Measurements from ENCODE around the gene TRAPPC12. TPM values are rescaled to one million over a fixed set of nuclear protein-coding genes. Genes with fewer than 3 reads are reported as not detected.

The TRAPPC12 gene
- total RNA-seq, 1 donor = 62.7 TPM

DNA sequence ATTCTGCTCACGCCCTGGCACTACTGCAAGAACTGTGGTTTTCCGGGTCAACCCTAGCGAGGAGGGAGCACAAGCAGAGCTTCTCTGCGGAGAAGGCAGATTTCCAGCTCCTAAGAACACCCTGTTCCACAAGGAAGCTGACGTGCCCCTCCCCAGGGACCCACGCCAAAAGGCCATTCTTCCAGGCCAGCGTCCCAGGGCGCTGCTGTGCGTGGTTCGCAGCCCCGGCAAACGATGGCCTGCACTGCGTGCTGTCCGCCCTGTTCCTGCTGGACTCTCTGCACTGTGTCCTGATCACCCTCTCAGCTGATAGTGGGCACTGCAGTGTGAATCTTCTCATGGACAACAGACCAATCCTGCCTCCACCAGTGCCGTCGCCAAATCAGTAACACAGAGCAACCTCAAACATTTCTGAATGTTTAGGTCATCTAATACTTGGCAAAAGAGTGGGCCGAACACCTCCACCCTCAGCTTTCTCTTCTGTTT lies 90.7 kb downstream of the TRAPPC12 start:
- TF ChIP-seq, protein P1, sequence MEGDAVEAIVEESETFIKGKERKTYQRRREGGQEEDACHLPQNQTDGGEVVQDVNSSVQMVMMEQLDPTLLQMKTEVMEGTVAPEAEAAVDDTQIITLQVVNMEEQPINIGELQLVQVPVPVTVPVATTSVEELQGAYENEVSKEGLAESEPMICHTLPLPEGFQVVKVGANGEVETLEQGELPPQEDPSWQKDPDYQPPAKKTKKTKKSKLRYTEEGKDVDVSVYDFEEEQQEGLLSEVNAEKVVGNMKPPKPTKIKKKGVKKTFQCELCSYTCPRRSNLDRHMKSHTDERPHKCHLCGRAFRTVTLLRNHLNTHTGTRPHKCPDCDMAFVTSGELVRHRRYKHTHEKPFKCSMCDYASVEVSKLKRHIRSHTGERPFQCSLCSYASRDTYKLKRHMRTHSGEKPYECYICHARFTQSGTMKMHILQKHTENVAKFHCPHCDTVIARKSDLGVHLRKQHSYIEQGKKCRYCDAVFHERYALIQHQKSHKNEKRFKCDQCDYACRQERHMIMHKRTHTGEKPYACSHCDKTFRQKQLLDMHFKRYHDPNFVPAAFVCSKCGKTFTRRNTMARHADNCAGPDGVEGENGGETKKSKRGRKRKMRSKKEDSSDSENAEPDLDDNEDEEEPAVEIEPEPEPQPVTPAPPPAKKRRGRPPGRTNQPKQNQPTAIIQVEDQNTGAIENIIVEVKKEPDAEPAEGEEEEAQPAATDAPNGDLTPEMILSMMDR (IDR thresholded peaks at IDR 0.05; ENCODE audit: insufficient read depth, low read length) = no peak
- peak; percentile 92 for DNase-seq (ENCODE audit: low read depth)
- H3K4me3 ChIP-seq (ENCODE audit: low read depth, low read length) = no peak overlapping the region

DNA sequence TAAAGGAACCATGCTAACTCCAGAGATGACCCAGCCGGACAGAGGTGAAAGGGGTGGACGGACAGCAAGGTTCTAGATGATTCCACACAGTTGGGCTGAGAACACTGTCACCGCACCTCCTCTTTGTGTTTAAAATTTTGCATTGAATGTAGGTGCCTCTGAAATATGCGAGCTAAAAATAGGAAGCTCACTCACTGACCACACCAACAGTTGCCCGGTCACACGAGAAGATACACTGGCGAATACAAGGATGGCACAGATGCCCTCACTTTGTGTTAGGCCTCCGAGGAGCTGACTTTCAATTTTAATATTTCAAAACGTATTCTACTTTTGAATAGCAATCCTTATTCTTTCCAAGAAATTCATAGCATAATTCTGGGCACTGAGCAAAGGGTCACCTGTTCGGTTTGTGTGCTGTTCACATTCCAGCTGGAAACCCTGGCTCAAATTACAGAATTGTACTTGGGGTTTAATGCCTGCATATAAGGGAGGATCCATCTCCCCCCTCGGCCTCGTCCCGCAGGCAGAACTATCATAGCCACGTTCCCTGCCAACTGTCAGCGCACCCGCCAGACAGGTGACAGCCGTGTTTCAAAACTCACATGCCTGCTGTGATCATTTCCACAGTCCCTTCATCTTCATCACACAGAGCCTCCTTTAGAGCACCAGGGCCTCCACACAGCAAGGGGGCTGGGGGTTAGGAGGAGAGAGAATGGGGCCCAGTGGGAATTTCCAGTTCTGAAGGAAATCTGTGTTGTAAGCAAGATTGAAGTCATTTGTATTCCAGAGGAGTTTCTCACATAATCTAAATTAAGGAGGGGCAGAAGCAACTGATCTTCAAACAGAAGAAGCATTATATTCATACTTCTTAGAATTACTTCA lies 91.6 kb downstream of the TRAPPC12 start:
- TF ChIP-seq, protein P1 (IDR thresholded peaks at IDR 0.05; ENCODE audit: insufficient read depth, low read length) = no peak
- no peak overlapping the region for H3K4me3 ChIP-seq (ENCODE audit: low read depth, low read length)
- DNase-seq (ENCODE audit: low read depth) = peak; percentile 10

DNA sequence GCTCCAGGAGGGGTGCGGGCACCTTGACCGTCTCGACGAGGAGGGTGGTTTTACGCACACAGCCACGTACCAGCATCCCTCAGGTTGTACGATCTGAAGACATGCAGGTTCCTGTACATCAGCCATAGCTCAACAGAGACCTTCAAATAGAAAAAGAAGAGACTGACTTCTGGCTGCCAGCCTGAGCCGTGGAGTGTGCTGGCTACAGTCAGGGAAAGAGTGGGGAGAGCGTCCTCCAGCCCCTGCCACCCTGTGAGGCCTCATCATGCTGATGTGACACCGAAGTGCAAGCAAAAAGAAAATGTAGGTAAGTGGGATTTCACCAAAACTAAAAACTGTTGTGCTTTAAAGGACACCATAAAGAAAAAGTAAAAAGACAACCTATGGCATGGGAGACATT lies 92.8 kb downstream of the TRAPPC12 start:
- DNase-seq (ENCODE audit: low read depth) = no peak
- TF ChIP-seq, protein P1 (IDR thresholded peaks at IDR 0.05; ENCODE audit: insufficient read depth, low read length) = no peak
- no peak overlapping the region for H3K4me3 ChIP-seq (ENCODE audit: low read depth, low read length)

DNA sequence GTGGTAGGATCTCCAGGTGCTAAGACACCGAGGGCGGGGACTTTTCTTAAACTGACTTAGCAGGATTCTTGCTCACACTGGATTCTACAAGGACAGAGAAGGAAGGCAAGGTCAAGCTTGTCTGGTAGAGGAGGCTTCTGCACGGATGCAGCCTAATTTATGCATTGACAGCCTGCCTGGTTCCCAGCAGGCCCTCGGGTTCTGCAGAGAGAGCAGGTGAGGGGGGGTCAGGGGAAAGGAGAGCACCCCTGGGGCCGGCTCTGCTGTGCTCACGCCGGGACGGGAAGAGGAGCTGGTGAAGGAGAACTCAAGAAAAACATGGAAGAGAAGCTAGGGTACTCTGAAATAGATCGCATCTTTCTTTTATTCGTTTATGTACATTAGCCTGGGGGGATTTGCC lies 93.5 kb downstream of the TRAPPC12 start:
- H3K4me3 ChIP-seq (ENCODE audit: low read depth, low read length) = no peak overlapping the region
- no peak for DNase-seq (ENCODE audit: low read depth)

DNA sequence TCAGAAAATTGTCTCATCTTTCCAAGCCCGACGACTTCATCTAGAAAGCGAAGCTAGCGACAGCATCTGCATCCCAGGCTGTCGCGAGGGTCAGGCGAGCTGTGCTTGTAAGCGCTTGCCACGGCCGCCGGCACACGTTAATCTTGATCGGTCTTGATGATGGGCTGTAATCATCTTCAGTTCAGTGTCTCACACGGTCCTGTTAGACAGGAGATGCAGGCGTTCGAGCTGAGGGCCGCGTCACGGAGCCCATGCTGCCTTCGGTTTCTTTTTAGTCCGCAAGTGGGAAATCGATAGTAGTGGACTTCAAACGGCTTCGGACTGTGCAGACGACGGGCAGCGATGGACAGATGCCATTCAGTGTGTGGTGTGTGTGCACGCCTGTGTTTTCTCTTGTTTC lies 96.3 kb downstream of the TRAPPC12 start:
- DNase-seq (ENCODE audit: low read depth) = no peak
- TF ChIP-seq, protein P1 (IDR thresholded peaks at IDR 0.05; ENCODE audit: insufficient read depth, low read length) = no peak
- no peak overlapping the region for H3K4me3 ChIP-seq (ENCODE audit: low read depth, low read length)

More for the DNA sequence above, 93.5 kb downstream of the TRAPPC12 start:
- TF ChIP-seq, protein P1 (IDR thresholded peaks at IDR 0.05; ENCODE audit: insufficient read depth, low read length) = no peak

DNA sequence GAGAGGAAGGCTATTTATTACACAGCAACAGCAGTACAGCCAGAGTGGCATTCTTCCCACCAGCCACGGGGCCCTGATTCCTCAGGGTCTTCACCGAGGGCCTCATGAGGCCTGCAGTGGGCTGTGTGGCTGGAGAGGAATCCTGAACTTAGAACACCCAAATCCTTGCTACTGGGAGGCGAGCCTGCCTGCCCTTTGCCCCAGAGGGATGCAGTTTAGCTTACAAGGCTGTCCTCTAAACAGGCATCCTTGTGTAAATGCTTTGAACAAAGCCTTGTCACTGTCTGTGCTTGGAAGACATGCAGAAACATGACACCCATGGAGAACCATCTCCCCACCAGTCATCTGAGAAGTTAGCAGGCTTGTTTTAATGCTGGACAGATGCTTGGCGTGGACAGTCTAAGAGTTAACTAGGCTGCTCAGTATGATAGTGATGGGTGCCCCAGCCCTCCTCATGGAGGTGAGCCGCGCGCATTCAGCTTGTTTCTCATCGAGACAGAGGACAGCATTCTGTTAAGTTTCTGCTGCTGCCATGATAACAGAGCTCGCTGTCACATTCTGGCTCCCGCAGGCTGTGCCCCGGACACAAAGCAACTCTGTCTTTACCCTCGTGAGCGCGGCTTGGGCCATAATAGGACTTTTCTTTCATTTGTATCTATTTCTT lies 97.0 kb downstream of the TRAPPC12 start:
- no peak for DNase-seq (ENCODE audit: low read depth)
- TF ChIP-seq, protein P1 (IDR thresholded peaks at IDR 0.05; ENCODE audit: insufficient read depth, low read length) = no peak
- H3K4me3 ChIP-seq (ENCODE audit: low read depth, low read length) = no peak overlapping the region

All from fibroblast of the aortic adventitia (primary cell).